Measurements from ENCODE around the gene DBP. TPM values are rescaled to one million over a fixed set of nuclear protein-coding genes. Genes with fewer than 3 reads are reported as not detected.

Gene DBP
- total and polyA plus RNA-seq, 2 of the 13 experiments (the other 11 are each of a cell fraction or from before 2014, with no cell fraction given), result 1.7 to 5.8 TPM

DNA sequence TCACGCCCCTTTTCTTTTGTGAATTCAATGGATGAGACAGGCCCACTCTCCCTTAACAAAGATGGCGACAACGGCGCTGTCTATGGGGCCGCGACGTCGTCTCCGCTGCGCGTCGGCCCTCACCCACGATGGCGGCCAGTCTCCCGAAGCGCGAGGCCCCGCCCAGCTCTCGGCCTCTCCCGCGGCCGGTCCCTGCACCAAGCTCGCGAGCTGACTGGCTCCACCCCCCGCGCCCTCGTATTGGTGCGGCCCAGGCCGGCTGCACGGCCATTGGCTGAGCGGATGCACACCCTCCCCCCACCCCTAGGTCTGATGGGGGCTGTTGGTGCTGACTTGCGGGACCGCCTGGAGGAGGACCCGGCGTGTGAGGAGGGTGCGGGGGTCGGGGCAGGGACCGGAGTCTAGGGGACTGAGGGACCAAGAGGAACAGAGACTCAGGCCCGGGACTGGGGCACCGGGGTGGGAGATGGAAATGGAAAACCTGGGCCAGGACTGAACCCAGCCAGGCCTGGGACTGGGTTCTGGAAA is 13.0 kb downstream of the DBP start (continued):
- TF ChIP-seq STAT6 (CRISPR knock-in tag; IDR thresholded peaks at IDR 0.05; ENCODE audit: borderline replicate concordance), result no peak
- TF ChIP-seq, protein P1, sequence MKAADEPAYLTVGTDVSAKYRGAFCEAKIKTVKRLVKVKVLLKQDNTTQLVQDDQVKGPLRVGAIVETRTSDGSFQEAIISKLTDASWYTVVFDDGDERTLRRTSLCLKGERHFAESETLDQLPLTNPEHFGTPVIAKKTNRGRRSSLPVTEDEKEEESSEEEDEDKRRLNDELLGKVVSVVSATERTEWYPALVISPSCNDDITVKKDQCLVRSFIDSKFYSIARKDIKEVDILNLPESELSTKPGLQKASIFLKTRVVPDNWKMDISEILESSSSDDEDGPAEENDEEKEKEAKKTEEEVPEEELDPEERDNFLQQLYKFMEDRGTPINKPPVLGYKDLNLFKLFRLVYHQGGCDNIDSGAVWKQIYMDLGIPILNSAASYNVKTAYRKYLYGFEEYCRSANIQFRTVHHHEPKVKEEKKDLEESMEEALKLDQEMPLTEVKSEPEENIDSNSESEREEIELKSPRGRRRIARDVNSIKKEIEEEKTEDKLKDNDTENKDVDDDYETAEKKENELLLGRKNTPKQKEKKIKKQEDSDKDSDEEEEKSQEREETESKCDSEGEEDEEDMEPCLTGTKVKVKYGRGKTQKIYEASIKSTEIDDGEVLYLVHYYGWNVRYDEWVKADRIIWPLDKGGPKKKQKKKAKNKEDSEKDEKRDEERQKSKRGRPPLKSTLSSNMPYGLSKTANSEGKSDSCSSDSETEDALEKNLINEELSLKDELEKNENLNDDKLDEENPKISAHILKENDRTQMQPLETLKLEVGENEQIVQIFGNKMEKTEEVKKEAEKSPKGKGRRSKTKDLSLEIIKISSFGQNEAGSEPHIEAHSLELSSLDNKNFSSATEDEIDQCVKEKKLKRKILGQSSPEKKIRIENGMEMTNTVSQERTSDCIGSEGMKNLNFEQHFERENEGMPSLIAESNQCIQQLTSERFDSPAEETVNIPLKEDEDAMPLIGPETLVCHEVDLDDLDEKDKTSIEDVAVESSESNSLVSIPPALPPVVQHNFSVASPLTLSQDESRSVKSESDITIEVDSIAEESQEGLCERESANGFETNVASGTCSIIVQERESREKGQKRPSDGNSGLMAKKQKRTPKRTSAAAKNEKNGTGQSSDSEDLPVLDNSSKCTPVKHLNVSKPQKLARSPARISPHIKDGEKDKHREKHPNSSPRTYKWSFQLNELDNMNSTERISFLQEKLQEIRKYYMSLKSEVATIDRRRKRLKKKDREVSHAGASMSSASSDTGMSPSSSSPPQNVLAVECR (CRISPR knock-in tag; IDR thresholded peaks at IDR 0.05; ENCODE audit: borderline replicate concordance), result peak; percentile 74; the same call in 1 of the 2 replicates
- no peak for TF ChIP-seq ZNF749 (CRISPR knock-in tag; IDR thresholded peaks at IDR 0.05; ENCODE audit: borderline replicate concordance)
- no peak for TF ChIP-seq KDM3A (CRISPR knock-in tag; IDR thresholded peaks at IDR 0.05; ENCODE audit: low read depth)
- TF ChIP-seq, protein P2, sequence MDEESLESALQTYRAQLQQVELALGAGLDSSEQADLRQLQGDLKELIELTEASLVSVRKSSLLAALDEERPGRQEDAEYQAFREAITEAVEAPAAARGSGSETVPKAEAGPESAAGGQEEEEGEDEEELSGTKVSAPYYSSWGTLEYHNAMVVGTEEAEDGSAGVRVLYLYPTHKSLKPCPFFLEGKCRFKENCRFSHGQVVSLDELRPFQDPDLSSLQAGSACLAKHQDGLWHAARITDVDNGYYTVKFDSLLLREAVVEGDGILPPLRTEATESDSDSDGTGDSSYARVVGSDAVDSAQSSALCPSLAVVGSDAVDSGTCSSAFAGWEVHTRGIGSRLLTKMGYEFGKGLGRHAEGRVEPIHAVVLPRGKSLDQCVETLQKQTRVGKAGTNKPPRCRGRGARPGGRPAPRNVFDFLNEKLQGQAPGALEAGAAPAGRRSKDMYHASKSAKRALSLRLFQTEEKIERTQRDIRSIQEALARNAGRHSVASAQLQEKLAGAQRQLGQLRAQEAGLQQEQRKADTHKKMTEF (CRISPR knock-in tag; IDR thresholded peaks at IDR 0.05), result peak; percentile 50; the same call in 1 of the 2 replicates
- no peak for TF ChIP-seq TFDP2 (CRISPR knock-in tag; IDR thresholded peaks at IDR 0.05)
- TF ChIP-seq NONO (IDR thresholded peaks at IDR 0.05), result no peak
- no peak for TF ChIP-seq NONO (CRISPR knock-in tag; conservative IDR thresholded peaks at IDR 0.05)
- no peak for TF ChIP-seq ESRRA (CRISPR knock-in tag; IDR thresholded peaks at IDR 0.05; ENCODE audit: low read depth)
- no peak for TF ChIP-seq FOSL1 (CRISPR knock-in tag; IDR thresholded peaks at IDR 0.05; ENCODE audit: borderline replicate concordance)
- TF ChIP-seq ISL2 (CRISPR knock-in tag; IDR thresholded peaks at IDR 0.05), result no peak
- TF ChIP-seq ZNF136 (CRISPR knock-in tag; IDR thresholded peaks at IDR 0.05; ENCODE audit: low read depth), result no peak
- no peak for TF ChIP-seq ZNF562 (CRISPR knock-in tag; IDR thresholded peaks at IDR 0.05; ENCODE audit: borderline replicate concordance)
- TF ChIP-seq KLF11 (CRISPR knock-in tag; IDR thresholded peaks at IDR 0.05), result no peak
- TF ChIP-seq ATF7 (IDR thresholded peaks at IDR 0.05), result no peak
- no peak for TF ChIP-seq ATF7 (CRISPR knock-in tag; IDR thresholded peaks at IDR 0.05)
- no peak; the same call in 1 of the 2 replicates for TF ChIP-seq MYC (CRISPR knock-in tag; IDR thresholded peaks at IDR 0.05; ENCODE audit: borderline replicate concordance)
- TF ChIP-seq HMG20B (CRISPR knock-in tag; conservative IDR thresholded peaks at IDR 0.05), result no peak
- peak; percentile 47; the same call in 1 of the 2 replicates for TF ChIP-seq SPEN (CRISPR knock-in tag; IDR thresholded peaks at IDR 0.05; ENCODE audit: low read depth)
- TF ChIP-seq ZNF839 (CRISPR knock-in tag; IDR thresholded peaks at IDR 0.05; ENCODE audit: borderline replicate concordance), result no peak
- no peak for TF ChIP-seq KLF6 (CRISPR knock-in tag; IDR thresholded peaks at IDR 0.05)
- no peak for TF ChIP-seq ZFAT (CRISPR knock-in tag; conservative IDR thresholded peaks at IDR 0.05)
- TF ChIP-seq ETV6 (CRISPR knock-in tag; conservative IDR thresholded peaks at IDR 0.05), result no peak

Measured in HepG2 (cell line).